NCI-H128 (cell line): ENCODE data around the gene FDX1.

Experiments used
- DNase-seq: peaks from one replicate; lab custom pipeline; 2025; ENCODE audit not compliant: unreplicated experiment; lab: John Stamatoyannopoulos, UW

The FDX1 gene

GRCh38 chr11:110465231-110465630 is 35.5 kb downstream of the FDX1 start:
- no peak for DNase-seq

- DNase-seq, result no peak
These were observed 37.8 kb downstream of the FDX1 start for GRCh38 chr11:110467556-110467955.

GRCh38 chr11:110468121-110468520 is 38.4 kb downstream of the FDX1 start:
- DNase-seq, result no peak

GRCh38 chr11:110469127-110469526 is 39.4 kb downstream of the FDX1 start:
- no peak for DNase-seq

- no peak for DNase-seq
These were observed 41.0 kb downstream of the FDX1 start for GRCh38 chr11:110470716-110471115.

GRCh38 chr11:110471371-110471770 is 41.6 kb downstream of the FDX1 start:
- no peak for DNase-seq

GRCh38 chr11:110472858-110473257 is 43.1 kb downstream of the FDX1 start:
- DNase-seq, result no peak

- no peak for DNase-seq
These were observed 44.0 kb downstream of the FDX1 start for GRCh38 chr11:110473706-110474105.

GRCh38 chr11:110474578-110474977 is 44.8 kb downstream of the FDX1 start:
- DNase-seq, result no peak

- no peak for DNase-seq
These were observed 45.9 kb downstream of the FDX1 start for GRCh38 chr11:110475671-110476070.

- no peak for DNase-seq
These were observed 48.7 kb downstream of the FDX1 start for GRCh38 chr11:110478410-110478809.

- DNase-seq, result peak; percentile 10
These were observed 49.7 kb downstream of the FDX1 start for GRCh38 chr11:110479108-110480101.

- DNase-seq, result no peak
These were observed 51.8 kb downstream of the FDX1 start for GRCh38 chr11:110481523-110481922.

- no peak for DNase-seq
These were observed 56.4 kb downstream of the FDX1 start for GRCh38 chr11:110486156-110486555.

- no peak for DNase-seq
These were observed 58.7 kb downstream of the FDX1 start for GRCh38 chr11:110488446-110488845.

GRCh38 chr11:110490886-110491285 is 61.1 kb downstream of the FDX1 start:
- no peak for DNase-seq

GRCh38 chr11:110491577-110492320 is 62.0 kb downstream of the FDX1 start:
- DNase-seq, result no peak

GRCh38 chr11:110492321-110492685 is 62.6 kb downstream of the FDX1 start:
- DNase-seq, result no peak

GRCh38 chr11:110493346-110493745 is 63.6 kb downstream of the FDX1 start:
- DNase-seq, result no peak

GRCh38 chr11:110497231-110497978 is 67.7 kb downstream of the FDX1 start:
- no peak for DNase-seq

- DNase-seq, result no peak
These were observed 71.7 kb downstream of the FDX1 start for GRCh38 chr11:110501428-110501827.
